ENCODE results near the gene ABLIM2.

GRCh38 chr4:8106451-8107025, 52.1 kb downstream of the ABLIM2 start:
- TF ChIP-seq CTCF (IDR thresholded peaks at IDR 0.05) (no peak), POLR2A (IDR thresholded peaks at IDR 0.05) (no peak)

Measured in body of pancreas (tissue), 4 donors.